LNCaP clone FGC (cell line): Measurements from ENCODE around the gene LRRC59.

Experiments
- DNase-seq: peaks from one replicate; pipeline ENCODE4 v3.0.0-alpha.2; 2011; ENCODE audit warnings: low read depth
- H3K4me3 ChIP-seq: 2 replicates; pipeline ENCODE4 v1.5.1; 2011; ENCODE audit warnings: mild to moderate bottlenecking, low read depth, low read length, control low read depth
- CTCF ChIP-seq: IDR thresholded peaks from 2 replicates; pipeline ENCODE4 v1.5.1; 2012; ENCODE audit warnings: mild to moderate bottlenecking; ENCODE audit not compliant: control insufficient read depth, insufficient read depth; ENCODE audit errors: extremely low read depth

LRRC59 gene

GRCh38 chr17:50349243-50349600 is 48.1 kb downstream of the LRRC59 start:
- TF ChIP-seq CTCF: no peak
- DNase-seq: no peak

GRCh38 chr17:50348522-50349242 is 48.6 kb downstream of the LRRC59 start:
- no peak for DNase-seq
- H3K4me3 ChIP-seq: no peak overlapping the region
- no peak for TF ChIP-seq CTCF

More at GRCh38 chr17:50349243-50349600, 48.1 kb downstream of the LRRC59 start:
- H3K4me3 ChIP-seq: no peak overlapping the region

- H3K4me3 ChIP-seq: no peak overlapping the region
- no peak for DNase-seq
- no peak for TF ChIP-seq CTCF
These were observed 49.4 kb downstream of the LRRC59 start for GRCh38 chr17:50347894-50348291.

- no peak for TF ChIP-seq CTCF
- peak overlapping the region; percentile 82 for H3K4me3 ChIP-seq
- DNase-seq: no peak
These were observed 50.0 kb downstream of the LRRC59 start for GRCh38 chr17:50347117-50347893.

GRCh38 chr17:50346313-50347116 is 50.8 kb downstream of the LRRC59 start:
- H3K4me3 ChIP-seq: peak overlapping the region; percentile 82
- no peak for DNase-seq
- no peak for TF ChIP-seq CTCF

GRCh38 chr17:50345432-50346312 is 51.7 kb downstream of the LRRC59 start, which contains the start of gene XYLT2:
Gene XYLT2, plus strand, starts transcription at chr17:50346126. Its CDS starts 15 bp downstream, at chr17:50346141.
- no peak for TF ChIP-seq CTCF
- peak; percentile 43 for DNase-seq
- H3K4me3 ChIP-seq: peak within 1 kb of the TSS; percentile 82
